GM18508 (cell line): ENCODE data around the gene ANKRD11.

ENCODE experiments used
- ATAC-seq: cut with Tn5 transposase; IDR thresholded peaks from one replicate; pipeline ENCODE4 v1.9.1; 2021; ENCODE audit warnings: moderate number of reproducible peaks; ENCODE audit not compliant: insufficient read depth, unreplicated experiment

The ANKRD11 gene

DNA sequence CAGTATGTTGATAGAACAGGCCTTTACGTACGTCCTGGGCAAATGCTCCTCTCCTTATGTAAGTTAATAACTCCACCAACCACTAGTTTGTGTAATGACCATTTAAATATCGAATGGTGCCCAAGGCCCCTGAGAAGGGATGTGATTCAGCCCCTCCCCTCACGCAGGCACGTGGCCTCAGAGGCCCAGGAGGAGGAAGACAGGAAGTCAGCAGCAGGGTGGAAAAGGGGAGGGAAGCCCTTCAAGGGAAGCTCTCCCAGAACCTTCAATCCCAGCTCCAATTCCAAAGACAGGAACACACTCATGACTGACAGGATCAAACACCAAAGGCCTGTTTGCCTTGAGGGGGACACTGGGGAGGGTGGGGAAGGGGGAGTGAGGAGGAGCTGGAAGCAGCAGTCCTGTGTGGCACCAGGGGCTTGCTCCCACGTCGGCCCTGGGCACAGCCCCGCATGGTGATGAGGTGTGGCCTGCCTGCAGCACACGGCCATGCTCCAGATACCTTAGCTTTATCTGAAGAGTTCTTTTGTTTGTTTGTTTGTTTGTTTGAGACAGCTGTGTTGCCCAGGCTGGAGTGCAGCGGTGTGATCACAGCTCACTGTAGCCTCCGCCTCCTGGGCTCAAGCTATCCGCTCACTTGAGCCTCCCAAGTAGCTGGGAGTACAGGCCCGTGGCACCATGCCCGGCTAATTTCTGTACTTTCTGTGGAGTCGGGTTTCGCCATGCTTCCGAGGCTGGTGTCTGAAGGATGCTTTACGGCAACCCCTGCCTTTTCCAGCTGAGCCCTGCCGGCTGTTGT is 167.8 kb downstream of the ANKRD11 start:
- no peak for ATAC-seq

DNA sequence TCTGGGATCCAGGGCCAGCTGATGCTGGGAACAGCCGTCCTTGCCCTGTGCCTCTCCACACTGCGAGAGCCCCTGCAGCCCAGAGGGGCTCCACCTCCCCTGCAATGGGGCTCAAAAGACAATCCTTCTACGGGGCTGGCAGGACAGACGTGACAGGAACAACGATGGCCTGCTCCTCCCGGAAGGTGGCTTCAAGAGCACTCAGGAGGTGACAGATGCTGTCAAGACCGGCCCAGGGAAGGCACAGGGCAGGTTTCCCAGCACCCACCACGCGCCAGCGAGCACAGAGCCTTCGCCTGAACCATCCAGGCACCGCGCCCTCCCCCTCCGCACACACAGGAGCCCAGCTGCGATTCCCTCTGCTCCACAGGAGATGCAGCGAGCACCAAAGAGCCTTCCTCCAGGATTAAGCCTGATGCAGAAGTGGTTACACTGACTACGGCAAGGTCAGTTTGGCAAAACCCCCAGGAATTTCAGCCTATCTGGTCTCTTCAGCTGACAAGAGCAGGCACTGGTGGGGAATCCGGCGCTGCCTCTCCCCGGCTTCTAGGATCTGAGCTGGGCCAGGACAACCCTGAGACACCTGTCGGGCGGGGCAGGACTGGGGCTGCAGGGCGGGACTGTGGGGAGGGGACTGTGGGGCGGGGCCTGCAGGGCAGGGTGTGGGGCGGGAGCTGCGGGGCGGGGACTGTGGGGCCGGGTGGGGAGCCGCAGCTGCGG is 169.4 kb downstream of the ANKRD11 start:
- ATAC-seq, result no peak

DNA sequence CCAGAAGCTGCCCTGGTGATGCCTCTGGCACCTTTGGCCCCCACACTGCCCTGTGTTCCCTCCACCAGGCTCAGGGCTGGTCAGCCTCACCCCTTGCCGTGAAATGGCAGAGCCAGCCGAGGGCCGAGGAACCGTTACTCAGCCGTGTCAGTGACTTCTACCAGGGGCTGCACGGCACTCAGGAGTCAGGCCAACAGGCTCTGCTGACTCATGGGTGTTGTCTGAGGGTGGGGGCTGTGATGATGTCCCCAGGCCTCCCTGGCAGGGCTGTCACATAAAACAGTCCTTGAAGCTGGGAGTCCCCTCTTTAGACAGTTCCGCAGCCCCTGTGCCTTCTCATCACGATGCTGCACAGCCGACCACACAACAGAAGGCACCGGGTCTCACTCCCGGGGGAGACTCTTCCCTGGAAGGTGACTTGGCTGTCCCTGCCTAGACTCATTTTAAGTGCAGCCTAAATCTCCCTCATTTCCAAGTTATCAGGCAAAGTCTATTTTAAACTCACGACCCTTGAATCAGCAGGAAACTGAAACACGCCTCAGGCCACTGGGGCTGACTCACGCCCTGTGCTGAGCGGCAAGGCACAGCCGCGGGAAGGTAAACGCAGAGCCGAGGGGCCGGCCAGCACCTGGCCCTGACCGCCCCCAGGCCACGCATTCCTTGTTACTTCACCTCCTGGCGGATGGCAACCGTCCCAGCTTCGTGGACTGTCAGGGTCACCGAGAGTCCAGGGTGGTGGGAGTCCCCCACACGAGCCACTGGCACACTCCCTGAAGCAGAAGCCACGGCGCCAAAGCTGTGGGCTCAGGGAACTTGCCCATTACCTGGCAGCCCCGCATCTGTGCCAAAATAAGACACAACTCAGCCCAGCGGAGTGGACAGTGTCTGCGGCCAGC is 170.2 kb downstream of the ANKRD11 start:
- no peak for ATAC-seq

DNA sequence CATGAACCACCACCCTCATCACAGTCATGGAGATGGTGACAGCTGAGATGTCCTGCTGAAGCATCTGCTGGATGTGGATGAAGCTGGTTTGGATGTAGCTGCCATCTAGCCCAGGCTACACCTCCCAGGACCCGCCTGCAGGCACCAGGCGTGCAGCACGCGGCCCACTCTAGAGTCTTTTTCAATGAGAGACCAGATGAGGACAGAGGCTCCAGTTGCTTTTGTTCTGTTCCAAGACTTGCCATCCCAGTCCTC is 170.8 kb downstream of the ANKRD11 start:
- ATAC-seq, result no peak

DNA sequence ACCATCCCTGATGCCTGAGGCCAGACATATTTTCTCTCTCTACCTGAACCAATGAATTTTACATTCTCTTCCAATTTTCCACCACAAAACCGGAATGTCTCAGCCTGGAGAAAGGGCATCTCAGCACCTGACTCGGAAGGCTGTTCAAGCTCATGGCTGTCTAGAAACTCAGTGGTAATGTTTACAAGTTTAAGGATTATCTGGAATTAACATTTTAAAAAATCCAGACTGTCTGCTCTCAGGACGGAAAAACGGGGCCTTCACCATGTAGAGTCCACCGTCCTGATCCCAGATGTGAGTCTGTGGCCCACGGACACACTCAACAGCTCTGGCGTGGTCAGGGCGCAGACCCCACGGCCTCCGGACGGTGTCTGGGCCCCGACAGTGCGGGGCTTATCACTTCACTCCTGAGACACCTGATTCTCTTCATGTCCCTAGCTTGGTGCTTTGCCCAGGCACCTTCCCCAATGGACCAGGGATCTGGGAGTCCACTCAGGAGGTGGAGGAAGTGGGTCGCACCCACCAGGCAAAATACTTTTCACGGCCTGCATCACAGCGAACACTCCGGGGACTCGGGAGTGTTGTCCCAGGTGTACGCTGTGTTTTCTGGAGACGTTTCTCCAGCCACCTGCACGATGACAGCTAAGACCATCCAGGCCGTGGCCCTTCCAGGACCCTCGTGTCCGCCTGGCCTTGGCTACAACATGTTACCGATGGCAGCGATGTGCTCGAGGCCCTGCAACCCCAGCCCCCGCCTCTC is 171.3 kb downstream of the ANKRD11 start:
- ATAC-seq, result no peak

DNA sequence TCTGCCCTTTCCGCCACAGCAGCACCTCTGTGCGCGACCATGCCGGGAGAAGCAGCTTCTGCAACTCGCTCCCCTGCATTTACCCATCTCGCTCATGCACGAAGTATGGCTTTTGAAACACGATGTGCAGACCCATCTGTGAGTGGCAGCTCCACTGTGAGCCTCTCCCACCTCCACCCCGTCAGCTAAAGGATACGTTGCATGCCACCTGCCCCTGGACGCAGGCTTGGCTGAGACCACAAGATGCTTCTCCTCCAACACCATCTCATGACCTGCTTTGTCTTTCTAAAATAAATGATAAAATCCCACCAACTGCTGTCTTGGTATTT is 172.0 kb downstream of the ANKRD11 start:
- ATAC-seq, result no peak

DNA sequence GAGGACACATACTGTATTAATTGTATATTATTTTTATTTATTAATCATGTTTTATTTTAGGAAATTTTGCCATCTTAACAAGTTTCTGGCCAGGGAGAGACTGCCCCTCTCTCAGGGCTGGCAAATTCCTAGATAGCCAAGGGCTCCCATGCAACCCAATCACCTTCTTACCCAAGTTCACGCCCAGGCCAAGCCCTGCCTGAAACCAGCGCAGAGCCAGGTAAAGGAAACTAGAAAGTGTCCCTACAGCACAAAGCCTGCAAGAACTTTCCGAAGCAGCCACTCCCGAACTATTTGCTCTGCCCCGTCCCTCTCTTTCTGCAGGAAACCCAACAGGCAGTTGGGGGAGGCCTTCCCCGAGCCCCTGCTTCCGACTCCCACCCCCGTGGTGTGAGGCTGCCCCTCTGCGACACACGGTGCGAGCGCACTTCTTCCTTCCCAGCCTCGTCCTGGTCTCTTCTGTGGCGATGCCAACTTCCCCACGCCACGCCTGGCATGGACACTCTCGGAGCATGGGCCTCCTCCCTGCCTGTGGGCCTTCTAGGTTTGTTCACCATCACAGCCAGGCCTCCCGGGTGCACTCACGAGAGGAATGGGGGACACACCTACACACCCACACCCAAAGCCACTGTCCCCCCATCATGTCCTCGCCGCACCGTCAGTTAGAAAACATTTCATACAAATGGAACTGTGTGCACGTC is 172.5 kb downstream of the ANKRD11 start:
- no peak for ATAC-seq

DNA sequence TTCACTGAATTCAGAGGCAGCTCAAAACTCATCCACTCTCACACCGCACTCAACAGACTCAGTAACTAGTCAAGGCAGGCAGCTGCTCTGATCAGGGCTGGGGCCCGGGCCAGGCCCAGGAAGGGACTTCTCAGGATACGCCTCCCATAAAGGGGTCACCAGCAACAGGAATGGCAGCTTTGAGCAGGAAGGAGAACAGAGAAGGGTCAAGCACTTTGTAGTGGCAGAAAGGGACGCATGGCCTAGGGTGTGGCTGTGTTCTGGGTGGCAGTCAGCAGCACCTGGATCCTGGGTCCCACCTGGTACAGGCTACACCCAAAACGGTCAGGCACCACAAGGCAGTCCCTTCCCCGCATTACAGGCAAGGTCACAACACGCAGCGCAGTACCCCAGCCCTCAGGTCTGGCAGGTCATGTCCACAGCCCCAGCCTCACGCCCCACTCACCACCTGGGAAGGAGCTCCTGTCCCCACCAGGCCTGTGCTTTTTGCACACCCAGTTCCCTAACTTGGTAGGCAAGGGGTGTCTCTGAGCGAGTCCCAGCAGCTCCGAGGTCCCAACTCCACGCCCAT is 173.2 kb downstream of the ANKRD11 start:
- ATAC-seq, result no peak

DNA sequence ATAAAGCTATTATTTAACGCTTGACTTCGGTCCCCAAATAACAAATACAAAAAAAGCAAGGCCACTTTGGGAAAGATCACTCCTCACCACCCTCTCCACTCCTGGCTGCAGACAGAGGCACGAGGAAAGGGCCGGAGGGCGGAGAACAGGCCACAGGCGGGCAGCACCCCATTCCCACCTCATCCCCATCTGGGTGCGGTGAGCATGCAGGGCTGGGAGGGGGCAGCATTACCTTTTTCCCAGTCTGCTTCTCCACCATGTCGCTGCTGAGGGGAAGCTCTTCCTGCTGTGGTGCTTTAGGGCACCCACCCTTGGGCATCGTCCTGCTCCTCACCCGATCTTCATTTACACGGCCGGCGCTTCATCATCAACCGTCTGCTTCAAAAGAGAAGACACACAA is 173.7 kb downstream of the ANKRD11 start:
- ATAC-seq, result no peak

DNA sequence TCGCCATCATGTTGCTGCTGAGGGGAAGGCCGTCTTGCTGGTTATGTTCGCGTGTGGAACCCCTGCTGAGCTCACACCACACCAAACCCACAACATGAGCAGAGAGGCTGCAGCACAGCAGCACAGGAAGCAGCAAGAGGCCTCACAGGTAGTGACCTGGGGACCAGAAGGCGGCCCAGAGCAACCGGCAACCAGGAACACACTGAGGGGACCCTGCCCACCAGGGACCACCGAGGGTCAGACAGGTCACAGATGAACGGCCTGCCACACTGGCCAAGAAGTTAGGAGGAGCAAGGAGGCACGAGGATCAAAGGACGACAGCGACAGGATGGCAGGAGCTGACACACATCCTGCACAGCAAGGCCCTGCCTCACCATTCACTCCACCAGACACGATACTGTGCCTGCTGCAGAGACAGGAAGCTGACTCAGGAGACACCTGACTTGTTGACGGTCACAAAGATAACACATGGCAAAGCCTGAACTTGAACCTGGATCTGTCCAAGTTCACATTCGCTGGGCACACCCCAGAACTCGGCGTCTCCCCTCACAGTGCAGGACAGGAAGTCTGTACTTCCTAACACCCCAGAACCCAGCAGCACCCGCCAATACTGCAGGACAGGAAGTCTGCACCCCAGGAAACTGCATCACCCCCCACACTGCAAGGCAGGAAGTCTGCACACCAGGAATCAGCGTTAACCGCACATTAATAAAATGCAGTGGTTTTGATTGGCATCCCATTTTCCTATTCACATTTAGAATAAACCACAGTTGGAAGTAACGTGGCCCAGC is 174.4 kb downstream of the ANKRD11 start:
- ATAC-seq, result no peak

DNA sequence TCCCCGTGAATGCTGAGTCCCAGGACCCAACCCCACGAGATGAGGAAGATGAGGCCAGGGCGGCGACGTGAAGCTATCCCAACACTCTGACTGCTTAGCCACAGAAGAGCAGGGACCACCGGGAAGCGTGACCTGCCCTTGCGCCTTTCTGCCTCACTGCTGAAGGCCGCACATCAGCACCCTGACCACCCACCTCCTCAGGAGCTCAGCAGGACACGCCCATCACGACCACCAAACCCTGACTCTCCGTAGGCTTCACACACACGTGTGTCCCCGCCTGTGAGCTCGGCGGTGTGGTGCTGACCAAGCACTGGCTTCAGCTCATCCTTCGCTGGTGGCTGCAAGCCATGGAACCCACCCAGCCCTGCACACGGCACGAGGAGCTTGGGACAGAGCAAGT is 175.1 kb downstream of the ANKRD11 start:
- ATAC-seq, result no peak

DNA sequence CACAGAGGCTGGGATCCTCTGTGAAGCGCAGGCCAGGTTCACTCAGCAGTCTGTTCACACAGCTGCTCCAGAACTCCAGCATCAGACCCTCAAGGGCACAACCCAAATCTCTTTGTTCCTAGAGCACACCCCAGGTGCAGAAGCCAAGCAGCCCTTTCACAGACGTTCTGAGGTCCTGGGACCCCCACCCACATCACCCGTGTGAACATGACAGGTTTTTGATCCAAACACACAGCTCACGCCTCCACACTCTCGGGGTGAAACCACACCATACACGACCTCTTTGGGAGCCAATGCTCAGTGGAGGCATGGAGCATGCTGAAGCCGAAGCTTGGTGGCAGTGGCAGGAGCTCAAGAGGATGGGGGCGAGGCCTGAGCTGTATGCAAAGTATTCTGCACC is 175.5 kb downstream of the ANKRD11 start:
- no peak for ATAC-seq

DNA sequence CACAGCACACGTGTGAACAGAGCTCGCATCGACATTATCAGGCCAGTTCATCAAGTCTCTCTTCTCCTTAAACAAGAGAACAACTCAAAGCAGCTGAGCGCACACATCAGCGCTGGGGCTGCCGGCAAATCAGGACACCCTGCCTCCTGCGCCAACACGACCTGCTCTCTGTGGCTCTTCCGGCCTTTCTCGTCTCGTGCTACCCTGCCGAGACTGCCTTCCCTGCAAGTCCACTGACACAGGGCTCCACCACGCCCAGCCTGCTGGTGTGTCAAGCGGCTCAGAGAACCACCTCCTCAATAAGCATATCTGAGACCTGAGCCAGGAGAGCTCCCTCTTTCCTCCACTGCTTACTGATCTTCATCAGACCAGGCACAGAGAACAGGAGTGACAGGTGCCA is 176.0 kb downstream of the ANKRD11 start:
- ATAC-seq, result no peak

DNA sequence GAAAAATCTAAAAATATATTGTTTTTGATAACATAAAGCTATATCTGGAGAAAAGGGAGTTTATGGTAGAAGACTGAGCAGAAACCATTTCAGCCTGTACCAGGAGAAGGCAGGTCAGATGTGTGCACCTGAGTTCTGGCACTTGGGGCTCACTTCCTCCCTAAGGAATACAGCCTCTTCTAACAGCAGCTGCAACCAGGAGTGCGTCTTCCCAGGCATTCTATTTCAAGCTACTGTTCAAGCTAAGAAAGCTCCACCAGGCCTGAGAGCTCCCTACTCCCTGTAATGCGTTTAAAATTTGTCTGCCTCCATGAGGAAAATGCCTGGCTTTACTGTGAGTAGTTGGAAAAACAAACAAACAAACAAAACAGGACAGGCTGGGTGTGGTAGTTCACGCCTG is 176.8 kb downstream of the ANKRD11 start:
- no peak for ATAC-seq

DNA sequence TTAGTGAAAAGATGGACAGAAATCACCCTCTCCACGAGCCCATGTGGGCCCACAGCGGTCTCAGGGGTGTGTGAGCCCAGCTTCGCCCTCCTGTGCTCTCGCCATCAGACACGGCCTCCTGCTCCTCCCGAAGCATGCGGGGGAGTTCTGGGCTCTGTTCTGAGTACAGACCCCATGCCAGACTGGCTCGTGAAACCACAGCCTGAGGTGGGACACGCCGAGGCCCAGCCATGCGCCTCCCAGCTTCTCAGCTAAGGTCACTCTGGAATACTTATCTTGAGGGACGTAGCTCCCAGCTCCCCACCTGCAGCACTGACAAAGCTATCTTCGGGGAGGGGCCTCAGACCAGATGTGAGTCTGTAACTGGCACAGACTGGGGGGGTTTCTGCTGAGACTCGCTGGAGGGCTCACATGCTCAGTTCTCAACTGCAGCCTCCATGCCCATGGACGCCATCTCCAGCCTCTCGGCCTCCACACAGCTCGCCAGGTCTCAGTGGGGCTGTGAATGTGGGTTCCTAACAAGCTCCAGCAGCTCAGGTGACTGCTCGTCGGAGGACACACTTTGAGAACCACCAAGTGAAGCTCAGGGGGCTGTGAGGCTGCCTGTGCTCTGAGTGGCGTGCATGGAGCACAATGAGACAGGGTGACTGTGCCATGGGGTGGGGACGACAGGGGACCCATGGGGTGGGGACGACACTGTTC is 177.6 kb downstream of the ANKRD11 start:
- ATAC-seq, result no peak

DNA sequence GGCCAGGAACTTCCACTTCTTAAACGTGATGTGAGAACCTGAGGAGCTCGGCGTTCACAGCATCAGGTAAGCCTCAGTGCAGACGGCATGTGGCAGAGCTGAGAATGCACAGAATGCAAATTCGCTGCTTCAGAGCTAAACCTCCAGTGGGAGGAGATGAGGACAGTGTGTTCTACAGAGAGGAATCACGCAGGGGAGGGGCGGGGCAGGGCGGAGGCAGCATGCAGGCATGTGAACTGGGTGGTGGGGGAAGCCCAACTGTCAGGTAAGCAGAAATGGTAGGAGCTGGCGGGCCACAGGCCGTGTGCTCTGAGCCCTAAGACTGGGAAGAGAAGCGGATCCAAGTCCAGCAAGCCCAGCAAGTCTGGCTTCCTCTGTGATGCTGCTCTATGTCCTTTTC is 178.2 kb downstream of the ANKRD11 start:
- ATAC-seq, result no peak

DNA sequence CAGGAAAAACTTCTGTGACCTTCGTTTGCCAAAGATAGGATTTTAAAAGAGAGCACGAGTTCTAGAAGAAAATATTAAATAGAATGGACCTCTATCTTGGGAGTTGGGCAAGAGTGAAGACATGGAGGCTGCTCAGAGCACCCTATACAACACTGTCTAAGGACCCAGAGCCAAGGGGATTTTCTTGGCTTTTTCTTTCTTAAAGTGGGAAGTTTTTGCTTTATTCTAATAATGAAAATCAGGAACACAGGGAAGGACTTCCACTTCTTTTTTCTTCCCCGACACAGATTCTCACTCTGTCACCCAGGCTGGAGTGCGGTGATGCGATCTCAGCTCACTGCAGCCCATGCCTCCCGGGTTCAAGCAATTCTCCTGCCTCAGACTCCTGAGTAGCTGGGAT is 178.7 kb downstream of the ANKRD11 start:
- ATAC-seq, result no peak

DNA sequence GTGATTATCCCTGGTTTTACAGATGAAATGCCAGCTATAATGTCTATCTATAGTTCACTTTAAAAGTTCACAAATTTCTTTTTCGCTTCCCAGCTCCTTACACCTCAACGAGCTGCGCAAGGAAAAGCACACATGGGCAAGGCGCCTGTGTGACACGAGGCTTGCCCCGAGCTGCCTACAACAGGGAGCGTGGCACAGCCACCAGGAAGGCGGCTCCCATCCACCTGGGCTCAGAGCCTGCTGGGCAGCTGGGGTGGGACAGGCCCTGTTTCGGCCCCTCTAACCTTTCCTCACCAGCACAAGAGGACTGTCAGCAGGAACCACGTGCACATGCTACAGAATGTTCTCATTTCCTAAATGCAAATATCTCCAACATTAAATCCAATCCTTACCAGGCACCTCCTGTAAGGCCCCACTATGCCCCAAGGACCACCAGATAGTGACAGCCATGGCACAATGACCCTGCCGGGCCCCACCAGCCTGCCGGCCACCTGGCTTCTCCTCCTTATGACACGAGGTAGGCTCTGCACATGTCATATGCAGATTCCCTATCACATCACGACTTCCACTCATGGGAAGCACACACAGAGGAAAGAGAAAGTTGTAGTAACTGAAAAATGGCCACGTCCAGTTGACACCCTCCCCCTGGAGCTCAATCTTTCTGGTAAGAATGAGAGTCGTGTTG is 180.8 kb downstream of the ANKRD11 start:
- no peak for ATAC-seq
